ENCODE measurements around the gene HOMER2. TPM values are rescaled to one million over a fixed set of nuclear protein-coding genes. Genes with fewer than 3 reads are reported as not detected.

HOMER2 gene
- total and polyA plus RNA-seq, 9 of the 15 experiments (the other 6 are each of a cell fraction or from before 2014, with no cell fraction given): 0.13 to 0.47 (median 0.29) TPM; not detected in 1

DNA sequence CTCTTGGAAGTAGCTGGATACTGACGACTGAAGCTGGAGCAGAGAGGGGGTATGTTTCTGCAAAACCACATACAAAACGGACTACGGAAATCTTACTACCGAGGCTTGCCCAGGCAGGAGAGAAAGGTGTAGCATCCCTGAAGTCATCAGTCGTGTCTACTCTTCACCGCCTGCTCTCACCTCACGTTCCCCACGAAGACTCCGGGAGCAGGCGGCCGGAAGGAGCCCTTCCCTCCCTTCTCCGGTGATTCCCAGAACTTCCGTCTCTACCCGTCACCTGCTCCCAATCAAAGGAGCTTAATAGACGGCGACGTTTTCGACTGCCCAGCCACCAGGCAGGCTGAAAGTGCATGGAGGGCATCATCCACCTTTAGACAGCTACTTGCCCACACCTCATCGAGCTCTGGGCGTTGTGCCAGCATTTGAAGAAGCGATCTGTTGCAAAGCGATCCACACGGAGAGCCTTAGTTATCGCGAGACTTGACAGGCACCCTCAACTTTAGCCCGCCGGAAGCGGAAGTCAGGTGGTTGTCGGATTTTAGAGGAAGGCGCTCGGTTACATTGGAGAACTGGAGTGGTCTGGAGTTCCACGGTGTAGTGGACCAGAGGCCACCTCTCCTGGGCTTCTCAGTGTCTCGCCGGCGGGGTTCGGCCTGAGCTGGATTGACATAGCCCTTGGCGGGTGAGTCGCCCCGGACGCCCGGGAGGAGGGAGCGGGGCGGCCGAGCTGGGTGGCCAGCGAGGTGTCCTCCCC lies 33.3 kb upstream of the HOMER2 start, which contains the start of gene RAMAC (continued):
- TF ChIP-seq, protein P1, sequence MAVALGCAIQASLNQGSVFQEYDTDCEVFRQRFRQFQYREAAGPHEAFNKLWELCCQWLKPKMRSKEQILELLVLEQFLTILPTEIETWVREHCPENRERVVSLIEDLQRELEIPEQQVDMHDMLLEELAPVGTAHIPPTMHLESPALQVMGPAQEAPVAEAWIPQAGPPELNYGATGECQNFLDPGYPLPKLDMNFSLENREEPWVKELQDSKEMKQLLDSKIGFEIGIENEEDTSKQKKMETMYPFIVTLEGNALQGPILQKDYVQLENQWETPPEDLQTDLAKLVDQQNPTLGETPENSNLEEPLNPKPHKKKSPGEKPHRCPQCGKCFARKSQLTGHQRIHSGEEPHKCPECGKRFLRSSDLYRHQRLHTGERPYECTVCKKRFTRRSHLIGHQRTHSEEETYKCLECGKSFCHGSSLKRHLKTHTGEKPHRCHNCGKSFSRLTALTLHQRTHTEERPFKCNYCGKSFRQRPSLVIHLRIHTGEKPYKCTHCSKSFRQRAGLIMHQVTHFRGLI (CRISPR knock-in tag; IDR thresholded peaks at IDR 0.05): no peak
- TF ChIP-seq ZNF766 (CRISPR knock-in tag; conservative IDR thresholded peaks at IDR 0.05) (no peak), E2F3 (CRISPR knock-in tag; IDR thresholded peaks at IDR 0.05) (peak; percentile 25; the same call in 1 of the 2 replicates), KAT2B (IDR thresholded peaks at IDR 0.05; ENCODE audit: low read depth, low read length) (no peak), KDM1A (IDR thresholded peaks at IDR 0.05) (no peak), CHD4 (IDR thresholded peaks at IDR 0.05; ENCODE audit: insufficient read depth, insufficient replicate concordance, low read depth, low read length, poor library complexity, severe bottlenecking) (no peak), SLC30A9 (CRISPR knock-in tag; IDR thresholded peaks at IDR 0.05) (no peak), ZNF133 (CRISPR knock-in tag; IDR thresholded peaks at IDR 0.05) (no peak)
- TF ChIP-seq, protein P2, sequence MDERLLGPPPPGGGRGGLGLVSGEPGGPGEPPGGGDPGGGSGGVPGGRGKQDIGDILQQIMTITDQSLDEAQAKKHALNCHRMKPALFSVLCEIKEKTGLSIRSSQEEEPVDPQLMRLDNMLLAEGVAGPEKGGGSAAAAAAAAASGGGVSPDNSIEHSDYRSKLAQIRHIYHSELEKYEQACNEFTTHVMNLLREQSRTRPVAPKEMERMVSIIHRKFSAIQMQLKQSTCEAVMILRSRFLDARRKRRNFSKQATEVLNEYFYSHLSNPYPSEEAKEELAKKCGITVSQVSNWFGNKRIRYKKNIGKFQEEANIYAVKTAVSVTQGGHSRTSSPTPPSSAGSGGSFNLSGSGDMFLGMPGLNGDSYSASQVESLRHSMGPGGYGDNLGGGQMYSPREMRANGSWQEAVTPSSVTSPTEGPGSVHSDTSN (CRISPR knock-in tag; IDR thresholded peaks at IDR 0.05; ENCODE audit: low read depth): no peak
- TF ChIP-seq, protein P2 (tag; conservative IDR thresholded peaks at IDR 0.05; ENCODE audit: low read depth): no peak
- TF ChIP-seq, protein P3, sequence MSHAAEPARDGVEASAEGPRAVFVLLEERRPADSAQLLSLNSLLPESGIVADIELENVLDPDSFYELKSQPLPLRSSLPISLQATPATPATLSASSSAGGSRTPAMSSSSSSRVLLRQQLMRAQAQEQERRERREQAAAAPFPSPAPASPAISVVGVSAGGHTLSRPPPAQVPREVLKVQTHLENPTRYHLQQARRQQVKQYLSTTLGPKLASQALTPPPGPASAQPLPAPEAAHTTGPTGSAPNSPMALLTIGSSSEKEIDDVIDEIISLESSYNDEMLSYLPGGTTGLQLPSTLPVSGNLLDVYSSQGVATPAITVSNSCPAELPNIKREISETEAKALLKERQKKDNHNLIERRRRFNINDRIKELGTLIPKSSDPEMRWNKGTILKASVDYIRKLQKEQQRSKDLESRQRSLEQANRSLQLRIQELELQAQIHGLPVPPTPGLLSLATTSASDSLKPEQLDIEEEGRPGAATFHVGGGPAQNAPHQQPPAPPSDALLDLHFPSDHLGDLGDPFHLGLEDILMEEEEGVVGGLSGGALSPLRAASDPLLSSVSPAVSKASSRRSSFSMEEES (CRISPR knock-in tag; IDR thresholded peaks at IDR 0.05): no peak
- TF ChIP-seq, protein P4, sequence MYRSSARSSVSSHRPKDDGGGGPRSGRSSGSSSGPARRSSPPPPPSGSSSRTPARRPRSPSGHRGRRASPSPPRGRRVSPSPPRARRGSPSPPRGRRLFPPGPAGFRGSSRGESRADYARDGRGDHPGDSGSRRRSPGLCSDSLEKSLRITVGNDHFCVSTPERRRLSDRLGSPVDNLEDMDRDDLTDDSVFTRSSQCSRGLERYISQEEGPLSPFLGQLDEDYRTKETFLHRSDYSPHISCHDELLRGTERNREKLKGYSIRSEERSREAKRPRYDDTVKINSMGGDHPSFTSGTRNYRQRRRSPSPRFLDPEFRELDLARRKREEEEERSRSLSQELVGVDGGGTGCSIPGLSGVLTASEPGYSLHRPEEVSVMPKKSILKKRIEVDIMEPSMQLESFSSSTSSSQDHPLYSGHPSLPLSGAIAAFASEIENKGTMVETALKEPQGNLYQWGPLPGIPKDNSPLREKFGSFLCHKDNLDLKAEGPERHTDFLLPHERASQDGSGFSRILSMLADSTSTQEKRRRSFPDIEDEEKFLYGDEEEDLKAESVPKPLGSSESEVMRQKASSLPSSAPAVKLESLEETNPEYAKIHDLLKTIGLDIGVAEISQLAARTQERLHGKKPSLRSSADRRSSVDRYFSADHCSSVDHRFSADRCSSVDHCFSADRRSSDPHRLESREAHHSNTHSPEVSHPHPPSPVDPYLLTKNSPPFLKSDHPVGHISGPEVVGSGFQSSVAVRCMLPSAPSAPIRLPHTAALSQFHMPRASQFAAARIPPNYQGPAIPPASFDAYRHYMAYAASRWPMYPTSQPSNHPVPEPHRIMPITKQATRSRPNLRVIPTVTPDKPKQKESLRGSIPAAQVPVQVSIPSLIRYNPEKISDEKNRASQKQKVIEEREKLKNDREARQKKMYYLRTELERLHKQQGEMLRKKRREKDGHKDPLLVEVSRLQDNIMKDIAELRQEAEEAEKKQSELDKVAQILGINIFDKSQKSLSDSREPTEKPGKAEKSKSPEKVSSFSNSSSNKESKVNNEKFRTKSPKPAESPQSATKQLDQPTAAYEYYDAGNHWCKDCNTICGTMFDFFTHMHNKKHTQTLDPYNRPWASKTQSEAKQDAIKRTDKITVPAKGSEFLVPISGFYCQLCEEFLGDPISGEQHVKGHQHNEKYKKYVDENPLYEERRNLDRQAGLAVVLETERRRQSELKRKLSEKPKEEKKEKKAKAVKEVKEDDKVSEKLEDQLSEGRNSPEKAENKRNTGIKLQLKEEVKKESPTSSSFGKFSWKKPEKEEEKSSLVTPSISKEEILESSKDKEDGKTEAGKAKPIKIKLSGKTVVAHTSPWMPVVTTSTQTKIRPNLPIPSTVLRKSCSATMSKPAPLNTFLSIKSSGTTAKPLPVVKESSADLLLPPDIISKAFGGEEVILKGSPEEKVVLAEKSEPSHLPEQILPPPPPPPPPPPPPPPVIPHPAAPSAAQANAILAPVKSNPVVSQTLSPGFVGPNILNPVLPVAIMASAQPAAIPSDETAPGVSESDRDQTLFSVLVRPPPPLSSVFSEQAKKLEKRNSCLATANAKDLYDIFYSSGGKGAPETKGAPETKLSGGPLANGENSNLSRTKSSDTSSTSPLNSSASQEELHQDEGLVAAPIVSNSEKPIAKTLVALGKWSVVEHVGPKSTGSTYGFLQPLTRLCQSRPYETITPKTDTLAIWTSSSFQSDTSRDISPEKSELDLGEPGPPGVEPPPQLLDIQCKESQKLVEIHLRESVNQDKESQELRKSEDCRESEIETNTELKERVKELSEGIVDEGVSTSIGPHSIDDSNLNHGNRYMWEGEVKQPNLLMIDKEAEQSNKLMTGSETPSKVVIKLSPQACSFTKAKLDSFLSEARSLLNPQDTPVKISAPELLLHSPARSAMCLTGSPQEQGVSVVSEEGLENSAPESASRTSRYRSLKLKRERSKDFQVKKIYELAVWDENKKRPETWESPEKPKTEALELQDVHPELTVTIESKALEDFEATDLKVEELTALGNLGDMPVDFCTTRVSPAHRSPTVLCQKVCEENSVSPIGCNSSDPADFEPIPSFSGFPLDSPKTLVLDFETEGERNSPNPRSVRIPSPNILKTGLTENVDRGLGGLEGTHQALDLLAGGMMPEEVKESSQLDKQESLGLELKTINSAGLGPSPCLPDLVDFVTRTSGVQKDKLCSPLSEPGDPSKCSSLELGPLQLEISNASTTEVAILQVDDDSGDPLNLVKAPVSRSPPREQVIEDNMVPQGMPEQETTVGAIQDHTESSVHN (IDR thresholded peaks at IDR 0.05; ENCODE audit: borderline replicate concordance in 1 of 2, low read depth in 1 of 2): no peak

Measured in K562 (cell line).